Measurements from ENCODE around the gene KIF22.

KIF22 gene

GRCh38 chr16:29840240-29840639, 49.7 kb downstream of the KIF22 start:
- no peak overlapping the region for H3K4me3 ChIP-seq (ENCODE audit: low read depth, low read length)
- TF ChIP-seq CTCF (IDR thresholded peaks at IDR 0.05; ENCODE audit: control insufficient read depth, extremely low read depth, insufficient read depth), result no peak
- DNase-seq (ENCODE audit: low read depth), result no peak

DNA sequence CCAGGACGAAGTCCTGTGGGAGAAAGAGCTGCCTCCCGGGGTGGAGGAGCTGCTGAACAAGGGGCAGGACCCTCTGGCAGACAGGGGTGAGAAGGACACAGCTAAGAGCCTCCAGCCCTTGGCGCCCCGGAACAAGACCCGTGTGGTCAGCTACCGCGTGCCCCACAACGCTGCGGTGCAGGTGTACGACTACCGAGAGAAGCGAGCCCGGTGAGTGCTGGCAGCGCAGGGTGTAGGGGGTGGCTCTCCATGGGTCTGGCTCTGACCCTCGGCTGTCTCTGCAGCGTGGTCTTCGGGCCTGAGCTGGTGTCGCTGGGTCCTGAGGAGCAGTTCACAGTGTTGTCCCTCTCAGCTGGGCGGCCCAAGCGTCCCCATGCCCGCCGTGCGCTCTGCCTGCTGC, 51.1 kb downstream of the KIF22 start:
- H3K4me3 ChIP-seq (ENCODE audit: low read depth, low read length), result no peak overlapping the region
- TF ChIP-seq CTCF (IDR thresholded peaks at IDR 0.05; ENCODE audit: control insufficient read depth, extremely low read depth, insufficient read depth), result no peak
- DNase-seq (ENCODE audit: low read depth), result no peak

DNA sequence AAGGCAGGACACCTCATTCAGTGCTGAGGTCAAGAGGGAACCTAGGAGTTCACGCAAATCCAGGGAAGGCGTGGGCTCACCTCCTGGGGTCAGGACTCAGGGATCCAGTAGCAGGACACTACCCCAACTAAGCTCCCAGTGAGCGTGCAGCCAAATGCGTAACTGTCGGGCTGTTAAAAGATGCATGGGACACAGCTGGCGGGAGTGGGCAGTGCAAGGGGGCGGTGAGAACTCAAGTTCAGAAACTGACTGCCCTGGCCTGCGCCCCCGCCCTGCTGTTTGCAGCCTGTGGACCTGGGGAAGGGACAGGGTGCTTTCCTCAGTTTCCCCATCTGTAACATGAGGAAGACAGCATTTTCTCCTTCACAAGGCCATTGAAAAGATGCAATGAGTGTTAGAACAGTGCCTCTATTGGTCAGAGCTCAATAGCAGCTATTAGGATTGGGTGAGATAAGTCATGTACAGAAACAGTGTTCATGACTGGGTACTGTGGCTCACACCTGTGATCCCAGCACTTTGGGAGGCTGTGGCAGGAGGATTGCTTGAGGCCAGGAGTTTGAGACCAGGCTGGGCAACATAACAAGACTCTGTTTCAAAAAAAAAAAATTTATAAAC, 52.3 kb downstream of the KIF22 start:
- no peak for DNase-seq (ENCODE audit: low read depth)
- H3K4me3 ChIP-seq (ENCODE audit: low read depth, low read length), result no peak overlapping the region
- no peak for TF ChIP-seq CTCF (IDR thresholded peaks at IDR 0.05; ENCODE audit: control insufficient read depth, extremely low read depth, insufficient read depth)

DNA sequence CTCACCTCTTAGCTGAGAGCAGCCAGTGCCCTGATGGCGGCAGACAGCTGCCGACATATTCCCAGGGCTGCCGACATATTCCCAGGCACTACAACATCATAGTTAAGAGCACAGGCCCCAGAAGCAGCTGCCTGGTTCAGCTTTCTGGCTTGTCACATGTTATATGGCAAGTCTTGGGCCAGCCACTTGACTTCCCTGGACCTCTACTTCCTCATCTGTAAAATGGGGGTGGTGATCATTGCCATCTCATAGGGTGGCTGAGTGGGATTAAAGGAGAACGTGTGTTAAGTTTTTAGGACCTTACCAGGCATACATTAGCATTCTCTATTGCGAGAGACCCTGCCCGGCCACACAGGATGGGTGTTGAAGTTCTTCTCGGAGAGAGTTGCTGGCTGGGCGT, 53.4 kb downstream of the KIF22 start:
- no peak for TF ChIP-seq CTCF (IDR thresholded peaks at IDR 0.05; ENCODE audit: control insufficient read depth, extremely low read depth, insufficient read depth)
- no peak overlapping the region for H3K4me3 ChIP-seq (ENCODE audit: low read depth, low read length)

DNA sequence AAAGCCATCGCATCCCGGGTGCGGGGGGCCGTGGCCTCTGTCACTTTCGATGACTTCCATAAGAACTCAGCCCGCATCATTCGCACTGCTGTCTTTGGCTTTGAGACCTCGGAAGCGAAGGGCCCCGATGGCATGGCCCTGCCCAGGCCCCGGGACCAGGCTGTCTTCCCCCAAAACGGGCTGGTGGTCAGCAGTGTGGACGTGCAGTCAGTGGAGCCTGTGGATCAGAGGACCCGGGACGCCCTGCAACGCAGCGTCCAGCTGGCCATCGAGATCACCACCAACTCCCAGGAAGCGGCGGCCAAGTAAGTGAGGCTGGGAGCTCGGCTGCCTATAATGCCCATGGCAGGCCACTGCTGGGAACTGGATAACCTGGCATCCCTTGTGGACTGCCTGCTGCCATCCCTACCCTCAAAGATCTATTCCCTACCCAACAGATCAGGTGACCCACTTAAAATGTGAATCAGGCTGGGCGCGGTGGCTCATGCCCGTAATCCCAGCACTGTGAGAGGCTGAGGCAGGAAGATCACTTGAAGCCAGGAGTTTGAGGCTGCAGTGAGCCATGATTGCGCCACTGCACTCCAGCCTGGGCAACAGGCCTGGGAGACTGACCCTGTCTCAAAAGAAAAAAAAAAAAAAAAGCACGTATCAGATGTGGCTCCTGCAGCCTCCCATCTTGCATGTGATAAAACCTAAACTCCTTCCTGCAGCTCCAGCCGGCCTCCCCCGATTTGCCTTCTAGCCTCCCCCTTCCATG, 54.2 kb downstream of the KIF22 start:
- TF ChIP-seq CTCF (IDR thresholded peaks at IDR 0.05; ENCODE audit: control insufficient read depth, extremely low read depth, insufficient read depth), result no peak
- no peak overlapping the region for H3K4me3 ChIP-seq (ENCODE audit: low read depth, low read length)
- DNase-seq (ENCODE audit: low read depth), result no peak

More for the DNA sequence above, 53.4 kb downstream of the KIF22 start:
- no peak for DNase-seq (ENCODE audit: low read depth)

DNA sequence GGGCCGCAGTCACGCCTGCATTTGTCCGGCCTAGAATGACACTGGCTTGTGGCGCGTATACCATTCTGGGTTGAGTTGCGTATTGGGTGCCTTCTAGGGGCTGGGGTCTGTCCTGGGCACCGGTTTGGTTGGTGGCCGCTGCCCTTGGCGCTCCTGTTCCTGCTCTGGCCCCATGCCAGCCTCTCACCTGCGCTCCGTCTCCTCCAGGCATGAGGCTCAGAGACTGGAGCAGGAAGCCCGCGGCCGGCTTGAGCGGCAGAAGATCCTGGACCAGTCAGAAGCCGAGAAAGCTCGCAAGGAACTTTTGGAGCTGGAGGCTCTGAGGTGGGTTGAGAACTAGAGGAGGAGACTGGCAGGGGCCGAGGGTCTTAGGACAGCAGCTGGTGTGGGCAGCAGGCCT, 55.1 kb downstream of the KIF22 start:
- no peak for TF ChIP-seq CTCF (IDR thresholded peaks at IDR 0.05; ENCODE audit: control insufficient read depth, extremely low read depth, insufficient read depth)

More for the DNA sequence above, 55.1 kb downstream of the KIF22 start:
- DNase-seq (ENCODE audit: low read depth), result no peak
- no peak overlapping the region for H3K4me3 ChIP-seq (ENCODE audit: low read depth, low read length)
